K562 (cell line): ENCODE data around the gene EEA1. TPM values are rescaled to one million over a fixed set of nuclear protein-coding genes. Genes with fewer than 3 reads are reported as not detected.
"Not testable (repeated sequence)": the region's sequence is repeated elsewhere in the genome, so short reads cannot be mapped to it uniquely, and the experiment has no call there.

Source experiments
- ATAC-seq: fragments of 200-7000 bp; cut with Tn5 transposase; 3 replicates; pipeline ENCODE4 v1.9.1; 2020; ENCODE audit warnings: moderate library complexity
- BruUV-seq: library from RNA; stranded (reverse); fragments of 400-500 nt; replicated peaks from 2 replicates; lab custom pipeline; 2021; lab: Mats Ljungman, UMichigan
- CTCF ChIA-PET: fragments of 300-600 bp; formaldehyde crosslinking; extraction: SDS; loops from one replicate; lab custom pipeline; 2021; ENCODE audit warnings: low intra/inter-chr PET ratio; lab: Yijun Ruan, JAX
- POLR2A ChIA-PET: fragments of 300-600, 350-650 bp; sonication (Branson Sonifier 250); formaldehyde crosslinking; extraction: SDS; loops from one replicate; lab custom pipeline; 2021; ENCODE audit warnings: antibody characterized with exemption, inconsistent platforms; lab: Yijun Ruan, JAX
- DNase-seq, 4 experiments: peaks; one replicate each; pipeline versions ENCODE4 v3.0.0 to v3.0.0-alpha.2; 2011 to 2018; ENCODE audit warnings: low spot score in 3 of 4, mixed read lengths in 3 of 4; ENCODE audit errors: extremely low read depth in 1 of 4
- FAIRE-seq: peaks from 2 replicates; lab custom pipeline; 2011; peaks lifted over from hg19 to GRCh38; lab: Jason Lieb, UNC
- H2AFZ ChIP-seq: 2 replicates; pipeline ENCODE4 v1.6.0; 2011; ENCODE audit warnings: low read depth, low read length, control low read depth, inconsistent platforms
- H3K27ac ChIP-seq: fragments of 200-600 bp; 3 replicates; pipeline ENCODE4 v1.8.0; 2011; ENCODE audit warnings: low read depth, mild to moderate bottlenecking, control low read depth, inconsistent platforms, low read length, moderate library complexity, mixed read lengths; ENCODE audit errors: extremely low read depth
- H3K27me3 ChIP-seq, 2 experiments: fragments of 300-600 bp in 1 of 2; 2 replicates in 1 of 2; 3 replicates in 1 of 2; pipeline versions ENCODE4 v1.6.0 to v1.8.0; 2011; ENCODE audit warnings: inconsistent platforms in 2 of 2, low read length in 2 of 2, mild to moderate bottlenecking in 1 of 2, mixed read lengths in 1 of 2, moderate library complexity in 1 of 2; ENCODE audit not compliant: control insufficient read depth in 2 of 2, insufficient read depth in 2 of 2
- H3K36me3 ChIP-seq: fragments of 300-600 bp; 3 replicates; pipeline ENCODE4 v1.8.0; 2011; ENCODE audit warnings: mild to moderate bottlenecking, low read length, inconsistent platforms; ENCODE audit not compliant: control insufficient read depth, insufficient read depth
- H3K4me1 ChIP-seq, 2 experiments: fragments of 200-600 bp in 1 of 2; replicated peaks in 1 of 2; 2 replicates in 1 of 2; 3 replicates in 1 of 2; pipeline versions ENCODE4 v1.5.1 to v1.8.0; 2011; ENCODE audit warnings: inconsistent platforms in 2 of 2, low read length in 2 of 2, mild to moderate bottlenecking in 1 of 2, mixed read lengths in 1 of 2, moderate library complexity in 1 of 2; ENCODE audit not compliant: control insufficient read depth in 2 of 2, insufficient read depth in 2 of 2
- H3K4me2 ChIP-seq: 2 replicates; pipeline ENCODE4 v1.6.1; 2011; ENCODE audit warnings: low read length, control low read depth, inconsistent platforms, mixed read lengths; ENCODE audit not compliant: insufficient read depth
- H3K4me3 ChIP-seq: fragments of 200-600 bp; sonication (generic), shearing (Covaris generic); 2 replicates; pipeline ENCODE4 v1.5.1; 2016; ENCODE audit warnings: control low read depth, inconsistent platforms
- H3K79me2 ChIP-seq: fragments of 200-600 bp; 3 replicates; pipeline ENCODE4 v1.8.0; 2011; ENCODE audit warnings: low read length, inconsistent platforms; ENCODE audit not compliant: control insufficient read depth, insufficient read depth
- H3K9ac ChIP-seq, 2 experiments: 2 replicates each; pipeline versions ENCODE4 v1.6.0 to v1.6.1; 2011; ENCODE audit warnings: low read depth in 2 of 2, low read length in 2 of 2, control low read depth in 1 of 2, inconsistent platforms in 1 of 2, mild to moderate bottlenecking in 1 of 2, mixed read lengths in 1 of 2; ENCODE audit not compliant: insufficient read depth in 1 of 2
- H3K9me1 ChIP-seq: one replicate; pipeline ENCODE4 v1.6.0; 2011; ENCODE audit warnings: inconsistent platforms, mild to moderate bottlenecking, low read length, moderate library complexity; ENCODE audit not compliant: control insufficient read depth, insufficient read depth
- H3K9me3 ChIP-seq: replicated peaks from 2 replicates; pipeline ENCODE4 v1.5.1; 2011; ENCODE audit warnings: low read depth, low read length, inconsistent platforms; ENCODE audit not compliant: control insufficient read depth, insufficient read depth
- H4K20me1 ChIP-seq: replicated peaks from 2 replicates; pipeline ENCODE4 v1.6.1; 2011; ENCODE audit warnings: low read length, inconsistent platforms, mixed read lengths; ENCODE audit not compliant: control insufficient read depth, insufficient read depth
- ESRRB ChIP-seq: fragments of 250-450 bp; sonication (Bioruptor Pico); IDR thresholded peaks from 2 replicates; pipeline ENCODE4 v1.5.0; 2020; ENCODE audit warnings: mild to moderate bottlenecking, moderate library complexity, borderline replicate concordance
- FOSL1 ChIP-seq: fragments of 200-800 bp; sonication (Bioruptor generic); conservative IDR thresholded peaks from 2 replicates; pipeline ENCODE4 v1.6.1; 2016; ENCODE audit warnings: missing genetic modification characterization, missing compliant biosample characterization
- HNRNPL ChIP-seq: fragments of 200-400 bp; formaldehyde crosslinking; IDR thresholded peaks from 2 replicates; pipeline ENCODE4 v1.6.1; 2017; ENCODE audit warnings: low read depth, mild to moderate bottlenecking, low read length
- JUND ChIP-seq, 2 experiments: IDR thresholded peaks; 2 replicates in 1 of 2; 3 replicates in 1 of 2; pipeline ENCODE4 v1.6.1; 2011; ENCODE audit warnings: borderline replicate concordance in 2 of 2, low read depth in 2 of 2, low read length in 2 of 2, improper control_type of control experiment in 1 of 2, missing biosample characterization in 1 of 2, missing genetic modification characterization in 1 of 2, missing genetic modification reagents in 1 of 2
- SMARCA4 ChIP-seq: fragments of 450-650 bp; IDR thresholded peaks from 2 replicates; pipeline ENCODE4 v1.6.1; 2016
- ZNF551 ChIP-seq: fragments of 250-450 bp; sonication (Bioruptor Pico); IDR thresholded peaks from 2 replicates; pipeline ENCODE4 v1.5.0; 2021; ENCODE audit warnings: mild to moderate bottlenecking, moderate library complexity
- WGBS: fragments of 100-300 bp; shearing (Covaris generic); methylation state at CpG from one replicate; pipeline ENCODE4 v1.1.6; 2016; ENCODE audit warnings: low coverage, mixed read lengths; ENCODE audit not compliant: insufficient coverage; ENCODE audit errors: missing lambda C conversion rate; 5-methylcytosine and 5-hydroxymethylcytosine counted together
- in situ Hi-C: fragments of 300-500 bp; cut with MboI; formaldehyde crosslinking; loops from 4 replicates; pipeline ENCODE4 v1.15.0; 2018; ENCODE audit warnings: inconsistent platforms, mixed read lengths
- intact Hi-C: fragments of 100-400 bp; cut with micrococcal nuclease; formaldehyde crosslinking; loops from 2 replicates; pipeline ENCODE4 v1.14.2; 2022
- polyA plus RNA-seq, 8 experiments: library from polyadenylated mRNA; depleted of rRNA in 4 of 8; stranded (reverse) in 5 of 8; unstranded in 3 of 8; fragments of >200 nt; fragmentation: Nextera tagmentation in 2 of 8; fragmentation: Illumina TruSeq in 1 of 8; extraction: Ambion mirVana in 2 of 8; extraction: Trizol in 1 of 8; gene quantifications; 2 replicates each; pipeline versions ENCODE4 v1.2.1 to v1.2.3, GENCODE V29; 2011 to 2014; ENCODE audit warnings: inconsistent platforms in 1 of 8, missing spikeins in 1 of 8
- total RNA-seq, 7 experiments: library from RNA; depleted of rRNA in 6 of 7; stranded (reverse); fragments of >200 nt in 6 of 7; fragmentation: Illumina TruSeq in 2 of 7; extraction: Trizol in 2 of 7; gene quantifications; 2 replicates each; pipeline versions ENCODE4 v1.2.1 to v1.2.3, GENCODE V29; 2011 to 2021; ENCODE audit warnings: low replicate concordance in 1 of 7
- TF ChIP-seq, protein P1 (sequence below), 2 experiments: fragments of 450-650 bp in 1 of 2; sonication (generic) in 1 of 2; formaldehyde crosslinking in 1 of 2; IDR thresholded peaks in 1 of 2; conservative IDR thresholded peaks in 1 of 2; 2 replicates each; pipeline versions ENCODE4 v1.6.1 to v1.8.1; 2016 to 2023; ENCODE audit warnings: mild to moderate bottlenecking in 2 of 2, moderate library complexity in 2 of 2, inconsistent platforms in 1 of 2, missing genetic modification reagents in 1 of 2
- TF ChIP-seq, protein P2 (sequence below): fragments of 250-450 bp; sonication (Bioruptor Pico); IDR thresholded peaks from 2 replicates; pipeline ENCODE4 v1.4.0; 2020; ENCODE audit warnings: mild to moderate bottlenecking, moderate library complexity

Gene EEA1
- total and polyA plus RNA-seq, 9 of the 15 experiments (the other 6 are each of a cell fraction or from before 2014, with no cell fraction given) = 3.5 to 17.1 (median 7.5) TPM

DNA sequence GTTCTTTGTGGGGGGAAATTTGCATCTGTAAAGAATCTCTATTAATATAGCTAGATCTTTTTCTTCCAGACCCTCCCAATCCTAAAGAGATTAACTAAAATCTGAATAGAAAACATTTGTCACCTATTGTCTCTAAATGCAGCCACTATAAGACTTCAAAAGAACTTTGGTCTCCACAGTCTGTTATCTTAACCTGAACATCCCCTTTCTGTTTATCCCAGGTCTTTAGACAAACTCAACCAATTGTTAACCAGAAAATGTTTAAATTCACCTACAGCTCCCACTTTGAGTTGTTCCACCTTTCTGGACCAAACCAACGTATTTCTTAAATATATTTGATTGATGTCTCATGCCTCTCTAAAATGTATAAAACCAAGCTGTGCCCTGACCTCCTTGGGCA is 35.3 kb upstream of the EEA1 start:
- intact Hi-C loops, H3K4me1 ChIP-seq, in situ Hi-C loops, H3K27ac ChIP-seq, BruUV-seq, POLR2A ChIA-PET, H3K36me3 ChIP-seq, FAIRE-seq, H4K20me1 ChIP-seq, H3K79me2 ChIP-seq, H3K4me3 ChIP-seq, ATAC-seq, CTCF ChIA-PET, H3K27me3 ChIP-seq, DNase-seq, H3K4me2 ChIP-seq, H3K9ac ChIP-seq, H3K9me3 ChIP-seq, H3K9me1 ChIP-seq, H2AFZ ChIP-seq: not testable (repeated sequence)
- 0% methylated on average over 1 of the region's 1 CpG for WGBS

DNA sequence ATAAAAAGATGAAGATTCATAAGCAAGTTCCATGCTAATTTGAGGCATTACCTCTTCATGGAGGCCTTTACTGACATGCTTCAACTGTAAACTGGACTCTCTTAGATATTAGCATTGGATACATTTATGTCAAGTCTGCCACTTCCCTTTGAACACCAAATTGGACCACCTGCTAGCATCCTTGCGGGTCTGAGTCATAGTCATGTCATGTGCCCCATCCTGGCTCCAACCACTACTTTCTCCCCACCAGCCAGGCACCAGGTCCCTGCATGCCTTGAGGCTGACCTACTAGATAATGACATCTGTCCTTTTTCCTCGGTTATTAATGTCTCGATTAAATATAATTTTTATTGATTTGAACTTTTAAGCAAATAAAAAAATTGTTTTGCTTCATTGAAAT is 32.9 kb upstream of the EEA1 start:
- Histone ChIP-seq H3K9me3 (peaks cover 2% of the 10 kb centered on the region), H3K4me2 (no peak overlapping the region), H3K36me3 (no peaks in the 10 kb centered on the region), H3K27me3 (no peaks in the 10 kb centered on the region), H3K9me1 (no peaks in the 10 kb centered on the region), H3K4me3 (no peak overlapping the region), H3K79me2 (no peaks in the 10 kb centered on the region), H3K9ac (no peak overlapping the region), H2AFZ (no peak overlapping the region), H3K4me1 (no peaks in the 10 kb centered on the region), H4K20me1 (no peaks in the 10 kb centered on the region), H3K27ac (no peak overlapping the region)
- 13% methylated on average over 3 of the region's 3 CpGs for WGBS
- ATAC-seq (no peak), DNase-seq (no peak)
- intact Hi-C loops (no loop called here), in situ Hi-C loops (no loop called here)
- BruUV-seq = no TSS peak
- POLR2A ChIA-PET = interaction anchor here (0.8 kb wide), 1 partner anchor 569 kb away, joined by 3 read pairs; no protein-coding TSS in a partner anchor
- CTCF ChIA-PET = no interaction called here
- TF ChIP-seq JUND (IDR thresholded peaks at IDR 0.05; ENCODE audit: borderline replicate concordance, low read depth, low read length) = peak; percentile 27; the same call in 1 of the 2 replicates
- TF ChIP-seq JUND (tag; IDR thresholded peaks at IDR 0.05; ENCODE audit: borderline replicate concordance, low read depth, low read length) = no peak
- TF ChIP-seq HNRNPL = no peak
- TF ChIP-seq, protein P1, sequence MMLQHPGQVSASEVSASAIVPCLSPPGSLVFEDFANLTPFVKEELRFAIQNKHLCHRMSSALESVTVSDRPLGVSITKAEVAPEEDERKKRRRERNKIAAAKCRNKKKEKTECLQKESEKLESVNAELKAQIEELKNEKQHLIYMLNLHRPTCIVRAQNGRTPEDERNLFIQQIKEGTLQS (IDR thresholded peaks at IDR 0.05) = no peak
- TF ChIP-seq, protein P1 (CRISPR knock-in tag; conservative IDR thresholded peaks at IDR 0.05) = no peak
- TF ChIP-seq, protein P2, sequence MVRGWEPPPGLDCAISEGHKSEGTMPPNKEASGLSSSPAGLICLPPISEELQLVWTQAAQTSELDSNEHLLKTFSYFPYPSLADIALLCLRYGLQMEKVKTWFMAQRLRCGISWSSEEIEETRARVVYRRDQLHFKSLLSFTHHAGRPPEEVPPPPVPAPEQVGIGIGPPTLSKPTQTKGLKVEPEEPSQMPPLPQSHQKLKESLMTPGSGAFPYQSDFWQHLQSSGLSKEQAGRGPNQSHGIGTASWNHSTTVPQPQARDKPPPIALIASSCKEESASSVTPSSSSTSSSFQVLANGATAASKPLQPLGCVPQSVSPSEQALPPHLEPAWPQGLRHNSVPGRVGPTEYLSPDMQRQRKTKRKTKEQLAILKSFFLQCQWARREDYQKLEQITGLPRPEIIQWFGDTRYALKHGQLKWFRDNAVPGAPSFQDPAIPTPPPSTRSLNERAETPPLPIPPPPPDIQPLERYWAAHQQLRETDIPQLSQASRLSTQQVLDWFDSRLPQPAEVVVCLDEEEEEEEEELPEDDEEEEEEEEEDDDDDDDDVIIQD (CRISPR knock-in tag) = no peak
- no peak for TF ChIP-seq ZNF551 (CRISPR knock-in tag)
- peak; percentile 31; the same call in 1 of the 2 replicates for TF ChIP-seq FOSL1 (tag)
- no peak for TF ChIP-seq SMARCA4
- TF ChIP-seq ESRRB (CRISPR knock-in tag) = no peak
- TF ChIP-seq, all 486 proteins: peak for 2
- no peak for FAIRE-seq
